WTC11 (cell line): ENCODE data around the gene PRKN. TPM values are rescaled to one million over a fixed set of nuclear protein-coding genes. Genes with fewer than 3 reads are reported as not detected.

Experiments used
- ATAC-seq: fragments of 200-7000 bp; cut with Tn5 transposase; 2 replicates; pipeline ENCODE4 v1.10.0; 2021; ENCODE audit warnings: mild to moderate bottlenecking, moderate library complexity
- CTCF ChIA-PET: fragments of 300-600 bp; sonication (Branson Sonifier 250); formaldehyde crosslinking; loops from one replicate; lab custom pipeline; 2021; ENCODE audit warnings: antibody characterized with exemption; lab: Charles Lee
- POLR2A ChIA-PET: fragments of 350-600 bp; sonication (Branson Sonifier 250); formaldehyde crosslinking; loops from one replicate; lab custom pipeline; 2021; ENCODE audit warnings: antibody characterized with exemption; lab: Charles Lee
- DNase-seq: peaks from one replicate; pipeline ENCODE4 v3.0.0; 2021; ENCODE audit warnings: low spot score
- H3K27ac Mint-ChIP-seq: 2 replicates; pipeline ENCODE4 v1.8.0; 2021; ENCODE audit warnings: mixed read lengths
- H3K27me3 Mint-ChIP-seq: 2 replicates; pipeline ENCODE4 v1.8.0; 2021; ENCODE audit warnings: low read depth, mild to moderate bottlenecking, moderate library complexity, mixed read lengths
- H3K36me3 Mint-ChIP-seq: 2 replicates; pipeline ENCODE4 v1.8.0; 2021; ENCODE audit warnings: mixed read lengths
- H3K4me1 Mint-ChIP-seq: 2 replicates; pipeline ENCODE4 v1.8.0; 2022; ENCODE audit warnings: mixed read lengths
- H3K4me3 Mint-ChIP-seq: 2 replicates; pipeline ENCODE4 v1.8.0; 2021; ENCODE audit warnings: mild to moderate bottlenecking, moderate library complexity, mixed read lengths
- H3K9me3 Mint-ChIP-seq: 2 replicates; pipeline ENCODE4 v1.8.0; 2021; ENCODE audit warnings: mixed read lengths
- AR ChIP-seq: fragments of 250-450 bp; sonication (Bioruptor Pico); IDR thresholded peaks from 2 replicates; pipeline ENCODE4 v1.9.0; 2021; ENCODE audit warnings: mild to moderate bottlenecking
- ATF1 ChIP-seq: sonication (generic); formaldehyde crosslinking; IDR thresholded peaks from 2 replicates; pipeline ENCODE4 v1.8.1; 2023; ENCODE audit warnings: mild to moderate bottlenecking, moderate library complexity, missing genetic modification reagents
- CREB1 ChIP-seq: sonication (generic); formaldehyde crosslinking; IDR thresholded peaks from 2 replicates; pipeline ENCODE4 v1.8.0; 2023; ENCODE audit warnings: mild to moderate bottlenecking, missing genetic modification reagents
- CREM ChIP-seq: sonication (generic); formaldehyde crosslinking; IDR thresholded peaks from 2 replicates; pipeline ENCODE4 v1.8.1; 2022; ENCODE audit warnings: mild to moderate bottlenecking, missing genetic modification reagents, moderate library complexity
- EMX1 ChIP-seq: fragments of 250-450 bp; sonication (Bioruptor Pico); IDR thresholded peaks from 2 replicates; pipeline ENCODE4 v1.8.0; 2021; ENCODE audit warnings: mild to moderate bottlenecking
- ESRRA ChIP-seq: sonication (generic); formaldehyde crosslinking; IDR thresholded peaks from 2 replicates; pipeline ENCODE4 v1.8.1; 2022; ENCODE audit warnings: mild to moderate bottlenecking, missing genetic modification reagents, borderline replicate concordance
- ETV6 ChIP-seq: sonication (generic); formaldehyde crosslinking; IDR thresholded peaks from 2 replicates; pipeline ENCODE4 v1.8.1; 2022; ENCODE audit warnings: mild to moderate bottlenecking, missing genetic modification reagents
- FOXK1 ChIP-seq: sonication (generic); formaldehyde crosslinking; IDR thresholded peaks from 2 replicates; pipeline ENCODE4 v1.8.0; 2022; ENCODE audit warnings: mild to moderate bottlenecking, moderate library complexity, missing genetic modification reagents
- FOXP1 ChIP-seq: sonication (generic); formaldehyde crosslinking; IDR thresholded peaks from 2 replicates; pipeline ENCODE4 v1.8.0; 2022; ENCODE audit warnings: missing genetic modification reagents, mild to moderate bottlenecking, moderate library complexity, borderline replicate concordance
- FOXP4 ChIP-seq: sonication (generic); formaldehyde crosslinking; IDR thresholded peaks from 2 replicates; pipeline ENCODE4 v1.8.0; 2022; ENCODE audit warnings: mild to moderate bottlenecking, missing genetic modification reagents
- HMGA2 ChIP-seq: fragments of 250-450 bp; sonication (Bioruptor Pico); IDR thresholded peaks from 2 replicates; pipeline ENCODE4 v1.4.0; 2021; ENCODE audit warnings: mild to moderate bottlenecking, moderate library complexity
- IRF2 ChIP-seq: sonication (generic); formaldehyde crosslinking; IDR thresholded peaks from 2 replicates; pipeline ENCODE4 v1.8.0; 2022; ENCODE audit warnings: low read depth, missing genetic modification reagents, borderline replicate concordance
- JUN ChIP-seq: sonication (generic); formaldehyde crosslinking; IDR thresholded peaks from 2 replicates; pipeline ENCODE4 v1.8.0; 2023; ENCODE audit warnings: mild to moderate bottlenecking, missing genetic modification reagents
- PRRX2 ChIP-seq: fragments of 250-450 bp; sonication (Bioruptor Pico); IDR thresholded peaks from 2 replicates; pipeline ENCODE4 v1.8.0; 2021; ENCODE audit warnings: mild to moderate bottlenecking
- SMAD3 ChIP-seq: sonication (generic); formaldehyde crosslinking; IDR thresholded peaks from 2 replicates; pipeline ENCODE4 v1.8.0; 2022; ENCODE audit warnings: missing genetic modification reagents, mild to moderate bottlenecking, borderline replicate concordance
- USF1 ChIP-seq: sonication (generic); formaldehyde crosslinking; IDR thresholded peaks from 2 replicates; pipeline ENCODE4 v1.8.0; 2022; ENCODE audit warnings: mild to moderate bottlenecking, missing genetic modification reagents
- USF2 ChIP-seq: sonication (generic); formaldehyde crosslinking; IDR thresholded peaks from 2 replicates; pipeline ENCODE4 v1.8.1; 2023; ENCODE audit warnings: mild to moderate bottlenecking, missing genetic modification reagents, moderate library complexity
- ZNF121 ChIP-seq: sonication (generic); formaldehyde crosslinking; IDR thresholded peaks from 2 replicates; pipeline ENCODE4 v1.8.0; 2023; ENCODE audit warnings: missing genetic modification reagents
- ZNF416 ChIP-seq: fragments of 250-450 bp; sonication (Bioruptor Pico); IDR thresholded peaks from 2 replicates; pipeline ENCODE4 v1.9.0; 2021; ENCODE audit warnings: mild to moderate bottlenecking, inconsistent platforms
- ZNF423 ChIP-seq: fragments of 250-450 bp; sonication (Bioruptor Pico); IDR thresholded peaks from 2 replicates; pipeline ENCODE4 v2.1.2; 2022; ENCODE audit warnings: mild to moderate bottlenecking, moderate library complexity
- ZNF671 ChIP-seq: fragments of 250-450 bp; sonication (Bioruptor Pico); IDR thresholded peaks from 2 replicates; pipeline ENCODE4 v1.8.0; 2021; ENCODE audit warnings: mild to moderate bottlenecking
- total RNA-seq: library from RNA; stranded (reverse); gene quantifications from 3 replicates; pipeline ENCODE4 v1.2.3, GENCODE V29; 2021
- TF ChIP-seq, protein P1 (sequence below): sonication (generic); formaldehyde crosslinking; IDR thresholded peaks from 2 replicates; pipeline ENCODE4 v1.8.1; 2023; ENCODE audit warnings: mild to moderate bottlenecking, moderate library complexity, missing genetic modification reagents
- TF ChIP-seq, protein P2 (sequence below): fragments of 250-450 bp; sonication (Bioruptor Pico); IDR thresholded peaks from 2 replicates; pipeline ENCODE4 v1.8.0; 2021; ENCODE audit warnings: mild to moderate bottlenecking
- TF ChIP-seq, protein P3 (sequence below): sonication (generic); formaldehyde crosslinking; conservative IDR thresholded peaks from 2 replicates; pipeline ENCODE4 v1.8.1; 2023; ENCODE audit warnings: mild to moderate bottlenecking, low read depth, missing genetic modification reagents, moderate library complexity

The PRKN gene
- total RNA-seq, 1 experiment from 2014 or later, result 0.59 TPM

DNA sequence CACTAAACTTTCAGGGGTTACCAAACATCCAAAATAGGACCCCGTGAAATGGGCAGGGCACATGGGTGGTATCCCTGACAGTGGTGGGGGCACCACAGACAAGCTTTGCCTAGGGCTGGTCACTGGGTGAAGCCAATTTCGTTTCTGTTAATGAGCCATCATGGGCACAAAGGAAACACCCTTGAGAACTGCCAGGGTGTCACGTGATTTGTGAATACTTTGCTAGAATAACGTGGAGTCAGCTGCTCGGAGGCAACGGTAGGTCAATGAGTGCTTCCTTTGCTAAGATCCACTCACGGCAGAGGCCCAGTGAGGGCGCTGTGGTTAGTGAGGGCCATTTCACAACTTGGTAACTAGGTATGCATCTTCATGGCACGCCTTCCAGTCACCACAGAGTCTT, 1366.0 kb downstream of the PRKN start:
- Mint-ChIP-seq H3K4me1 (peaks cover 3% of the 10 kb centered on the region), H3K4me3 (no peak overlapping the region), H3K36me3 (peaks cover 9% of the 10 kb centered on the region), H3K27me3 (no peaks in the 10 kb centered on the region), H3K9me3 (peaks cover 12% of the 10 kb centered on the region), H3K27ac (no peak overlapping the region)
- DNase-seq (no peak), ATAC-seq (no peak)
- POLR2A ChIA-PET, result no interaction called here
- CTCF ChIA-PET, result interaction anchor here (5.4 kb wide), 1 partner anchor 10 kb away, joined by 38 read pairs; no protein-coding TSS in a partner anchor
- TF ChIP-seq FOXP1, result no peak
- no peak for TF ChIP-seq ZNF423 (CRISPR knock-in tag)
- TF ChIP-seq USF2 (CRISPR knock-in tag), result no peak
- no peak for TF ChIP-seq IRF2 (CRISPR knock-in tag)
- no peak for TF ChIP-seq ETV6 (CRISPR knock-in tag)
- TF ChIP-seq PRRX2 (CRISPR knock-in tag), result no peak
- no peak for TF ChIP-seq AR (CRISPR knock-in tag)
- TF ChIP-seq ZNF671 (CRISPR knock-in tag), result no peak
- no peak for TF ChIP-seq ESRRA (CRISPR knock-in tag)
- TF ChIP-seq HMGA2 (CRISPR knock-in tag), result no peak
- TF ChIP-seq, protein P1, sequence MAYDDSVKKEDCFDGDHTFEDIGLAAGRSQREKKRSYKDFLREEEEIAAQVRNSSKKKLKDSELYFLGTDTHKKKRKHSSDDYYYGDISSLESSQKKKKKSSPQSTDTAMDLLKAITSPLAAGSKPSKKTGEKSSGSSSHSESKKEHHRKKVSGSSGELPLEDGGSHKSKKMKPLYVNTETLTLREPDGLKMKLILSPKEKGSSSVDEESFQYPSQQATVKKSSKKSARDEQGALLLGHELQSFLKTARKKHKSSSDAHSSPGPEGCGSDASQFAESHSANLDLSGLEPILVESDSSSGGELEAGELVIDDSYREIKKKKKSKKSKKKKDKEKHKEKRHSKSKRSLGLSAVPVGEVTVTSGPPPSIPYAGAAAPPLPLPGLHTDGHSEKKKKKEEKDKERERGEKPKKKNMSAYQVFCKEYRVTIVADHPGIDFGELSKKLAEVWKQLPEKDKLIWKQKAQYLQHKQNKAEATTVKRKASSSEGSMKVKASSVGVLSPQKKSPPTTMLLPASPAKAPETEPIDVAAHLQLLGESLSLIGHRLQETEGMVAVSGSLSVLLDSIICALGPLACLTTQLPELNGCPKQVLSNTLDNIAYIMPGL (CRISPR knock-in tag), result no peak
- no peak for TF ChIP-seq SMAD3 (CRISPR knock-in tag)
- no peak for TF ChIP-seq FOXP4 (CRISPR knock-in tag)

GRCh38 chr6:161360520-161360919, 1367.0 kb downstream of the PRKN start:
- CTCF ChIA-PET, result interaction anchor here (5.4 kb wide), 1 partner anchor 11 kb away, joined by 38 read pairs; no protein-coding TSS in a partner anchor
- Mint-ChIP-seq H3K27me3 (no peaks in the 10 kb centered on the region), H3K9me3 (peaks cover 12% of the 10 kb centered on the region), H3K4me1 (peaks cover 9% of the 10 kb centered on the region), H3K36me3 (peaks cover 9% of the 10 kb centered on the region), H3K27ac (no peak overlapping the region), H3K4me3 (no peak overlapping the region)
- DNase-seq (no peak), ATAC-seq (no peak)
- POLR2A ChIA-PET, result no interaction called here
- no peak for TF ChIP-seq FOXK1 (CRISPR knock-in tag)
- TF ChIP-seq EMX1 (CRISPR knock-in tag), result no peak
- TF ChIP-seq, protein P2, sequence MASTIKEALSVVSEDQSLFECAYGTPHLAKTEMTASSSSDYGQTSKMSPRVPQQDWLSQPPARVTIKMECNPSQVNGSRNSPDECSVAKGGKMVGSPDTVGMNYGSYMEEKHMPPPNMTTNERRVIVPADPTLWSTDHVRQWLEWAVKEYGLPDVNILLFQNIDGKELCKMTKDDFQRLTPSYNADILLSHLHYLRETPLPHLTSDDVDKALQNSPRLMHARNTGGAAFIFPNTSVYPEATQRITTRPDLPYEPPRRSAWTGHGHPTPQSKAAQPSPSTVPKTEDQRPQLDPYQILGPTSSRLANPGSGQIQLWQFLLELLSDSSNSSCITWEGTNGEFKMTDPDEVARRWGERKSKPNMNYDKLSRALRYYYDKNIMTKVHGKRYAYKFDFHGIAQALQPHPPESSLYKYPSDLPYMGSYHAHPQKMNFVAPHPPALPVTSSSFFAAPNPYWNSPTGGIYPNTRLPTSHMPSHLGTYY (CRISPR knock-in tag), result no peak
- TF ChIP-seq CREB1 (CRISPR knock-in tag), result no peak
- TF ChIP-seq ATF1, result no peak
- no peak for TF ChIP-seq USF2 (CRISPR knock-in tag)
- TF ChIP-seq ZNF121 (CRISPR knock-in tag), result no peak
- no peak for TF ChIP-seq ETV6 (CRISPR knock-in tag)
- TF ChIP-seq CREM (CRISPR knock-in tag), result no peak
- TF ChIP-seq, protein P3, sequence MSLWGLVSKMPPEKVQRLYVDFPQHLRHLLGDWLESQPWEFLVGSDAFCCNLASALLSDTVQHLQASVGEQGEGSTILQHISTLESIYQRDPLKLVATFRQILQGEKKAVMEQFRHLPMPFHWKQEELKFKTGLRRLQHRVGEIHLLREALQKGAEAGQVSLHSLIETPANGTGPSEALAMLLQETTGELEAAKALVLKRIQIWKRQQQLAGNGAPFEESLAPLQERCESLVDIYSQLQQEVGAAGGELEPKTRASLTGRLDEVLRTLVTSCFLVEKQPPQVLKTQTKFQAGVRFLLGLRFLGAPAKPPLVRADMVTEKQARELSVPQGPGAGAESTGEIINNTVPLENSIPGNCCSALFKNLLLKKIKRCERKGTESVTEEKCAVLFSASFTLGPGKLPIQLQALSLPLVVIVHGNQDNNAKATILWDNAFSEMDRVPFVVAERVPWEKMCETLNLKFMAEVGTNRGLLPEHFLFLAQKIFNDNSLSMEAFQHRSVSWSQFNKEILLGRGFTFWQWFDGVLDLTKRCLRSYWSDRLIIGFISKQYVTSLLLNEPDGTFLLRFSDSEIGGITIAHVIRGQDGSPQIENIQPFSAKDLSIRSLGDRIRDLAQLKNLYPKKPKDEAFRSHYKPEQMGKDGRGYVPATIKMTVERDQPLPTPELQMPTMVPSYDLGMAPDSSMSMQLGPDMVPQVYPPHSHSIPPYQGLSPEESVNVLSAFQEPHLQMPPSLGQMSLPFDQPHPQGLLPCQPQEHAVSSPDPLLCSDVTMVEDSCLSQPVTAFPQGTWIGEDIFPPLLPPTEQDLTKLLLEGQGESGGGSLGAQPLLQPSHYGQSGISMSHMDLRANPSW (CRISPR knock-in tag), result no peak
- no peak for TF ChIP-seq JUN
- TF ChIP-seq USF1 (CRISPR knock-in tag), result no peak
- TF ChIP-seq ZNF416 (CRISPR knock-in tag), result no peak
